Measurements from ENCODE around the gene PUS7L.

The PUS7L gene, protein sequence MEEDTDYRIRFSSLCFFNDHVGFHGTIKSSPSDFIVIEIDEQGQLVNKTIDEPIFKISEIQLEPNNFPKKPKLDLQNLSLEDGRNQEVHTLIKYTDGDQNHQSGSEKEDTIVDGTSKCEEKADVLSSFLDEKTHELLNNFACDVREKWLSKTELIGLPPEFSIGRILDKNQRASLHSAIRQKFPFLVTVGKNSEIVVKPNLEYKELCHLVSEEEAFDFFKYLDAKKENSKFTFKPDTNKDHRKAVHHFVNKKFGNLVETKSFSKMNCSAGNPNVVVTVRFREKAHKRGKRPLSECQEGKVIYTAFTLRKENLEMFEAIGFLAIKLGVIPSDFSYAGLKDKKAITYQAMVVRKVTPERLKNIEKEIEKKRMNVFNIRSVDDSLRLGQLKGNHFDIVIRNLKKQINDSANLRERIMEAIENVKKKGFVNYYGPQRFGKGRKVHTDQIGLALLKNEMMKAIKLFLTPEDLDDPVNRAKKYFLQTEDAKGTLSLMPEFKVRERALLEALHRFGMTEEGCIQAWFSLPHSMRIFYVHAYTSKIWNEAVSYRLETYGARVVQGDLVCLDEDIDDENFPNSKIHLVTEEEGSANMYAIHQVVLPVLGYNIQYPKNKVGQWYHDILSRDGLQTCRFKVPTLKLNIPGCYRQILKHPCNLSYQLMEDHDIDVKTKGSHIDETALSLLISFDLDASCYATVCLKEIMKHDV

DNA sequence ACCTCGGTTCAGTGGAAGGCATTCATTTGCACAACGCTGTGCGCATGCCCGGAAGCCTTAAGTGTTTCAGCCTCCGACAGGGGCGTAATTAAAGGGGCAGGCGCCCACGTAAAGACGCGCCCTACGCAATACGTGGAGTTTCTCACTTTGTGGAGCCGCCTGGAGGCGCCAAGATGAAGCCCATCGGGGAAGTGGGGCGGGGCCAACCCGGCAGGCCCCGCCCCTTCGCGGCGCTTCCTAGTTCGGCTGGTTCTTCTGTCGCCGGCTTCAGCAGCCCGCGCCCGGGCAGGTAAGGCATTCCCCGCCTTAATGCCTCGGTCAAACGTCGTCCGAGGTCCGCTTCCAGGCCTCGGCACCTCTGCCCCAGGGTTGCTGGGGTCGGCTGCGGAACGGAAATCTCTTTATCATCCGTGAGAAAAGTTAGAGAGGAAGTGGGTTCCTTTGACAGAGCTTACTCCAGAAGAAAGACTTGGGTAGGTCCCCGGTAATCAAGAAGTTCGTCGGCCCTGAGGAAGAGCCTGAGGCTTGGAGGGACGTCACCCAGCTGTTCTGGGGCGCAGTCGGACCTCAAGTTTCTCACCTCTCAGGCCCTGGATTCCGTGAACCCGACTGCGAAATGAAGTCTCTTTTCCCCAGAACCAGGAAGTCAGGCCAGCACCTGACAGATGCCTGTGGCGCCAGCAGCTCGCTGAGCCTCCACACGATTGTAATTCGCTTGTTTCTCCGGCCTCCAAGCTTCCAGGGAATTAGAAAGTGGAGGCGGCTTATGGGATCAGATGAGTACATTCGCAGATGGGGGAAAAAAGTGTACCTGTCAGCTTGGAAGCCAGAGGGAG, at the start of gene PUS7L, which contains the start of gene IRAK4:
Gene PUS7L, minus strand, starts transcription at position 63 of the 836 bp plus-strand sequence. CDS start 3,545 bp downstream, outside the sequence.
Gene IRAK4, plus strand, starts transcription at position 224 of the 836 bp plus-strand sequence. CDS start 9,161 bp downstream, outside the sequence.
- TF ChIP-seq CTCF (conservative IDR thresholded peaks at IDR 0.05) (peak; percentile 38), ZFX (IDR thresholded peaks at IDR 0.05) (0 out of 2 replicates have a peak, but pooled peaks have one; percentile 22)
- peak within 1 kb of the TSS; percentile 78 for H3K27ac ChIP-seq

GRCh38 chr12:43807386-43807785, 48.8 kb upstream of the PUS7L start:
- no peak overlapping the region for H3K27ac ChIP-seq
- TF ChIP-seq ZFX (IDR thresholded peaks at IDR 0.05) (no peak), CTCF (conservative IDR thresholded peaks at IDR 0.05) (no peak)

- TF ChIP-seq CTCF (conservative IDR thresholded peaks at IDR 0.05) = no peak
- TF ChIP-seq ZFX (IDR thresholded peaks at IDR 0.05) = no peak
- H3K27ac ChIP-seq = peak overlapping the region; percentile 89
Observed at GRCh38 chr12:43806737-43807072, 48.1 kb upstream of the PUS7L start.

- peak within 1 kb of the TSS; percentile 89 for H3K27ac ChIP-seq
- peak; percentile 37 for TF ChIP-seq CTCF (conservative IDR thresholded peaks at IDR 0.05)
- peak; percentile 94 for TF ChIP-seq ZFX (IDR thresholded peaks at IDR 0.05)
Observed at GRCh38 chr12:43805860-43806736, 47.5 kb upstream of the PUS7L start, which contains the start of gene TWF1. Gene TWF1 (minus strand): TSS chr12:43806317. CDS start chr12:43806245, 72 bp downstream.

- H3K27ac ChIP-seq = peak overlapping the region; percentile 89
- TF ChIP-seq CTCF (conservative IDR thresholded peaks at IDR 0.05) (no peak), ZFX (IDR thresholded peaks at IDR 0.05) (no peak)
Observed at GRCh38 chr12:43805149-43805859, 46.7 kb upstream of the PUS7L start.
